ENCODE measurements around the gene MAF.

- TF ChIP-seq CTCF (conservative IDR thresholded peaks at IDR 0.05) (no peak), ZFX (IDR thresholded peaks at IDR 0.05) (no peak)
These were observed 5.3 kb downstream of the MAF start for GRCh38 chr16:79595231-79595641.
